Uterus (tissue), 2 donors: Measurements from ENCODE around the gene DGKI.

Experiments used
- CTCF ChIP-seq, 4 experiments: fragments of 200-600 bp in 2 of 4; fragments of 450-650 bp in 2 of 4; sonication (generic) in 2 of 4; IDR thresholded peaks; one replicate each; pipeline ENCODE4 v1.5.1; 2016 to 2019; ENCODE audit warnings: antibody characterized with exemption in 4 of 4, mild to moderate bottlenecking in 2 of 4, moderate library complexity in 1 of 4
- POLR2A ChIP-seq, 2 donors: fragments of 450-650 bp; IDR thresholded peaks; one replicate each; pipeline ENCODE4 v1.6.1; 2016; ENCODE audit warnings: antibody characterized with exemption in 2 of 2, mild to moderate bottlenecking in 1 of 2, moderate library complexity in 1 of 2

- TF ChIP-seq CTCF (IDR thresholded peaks at IDR 0.05) (no peak), POLR2A (IDR thresholded peaks at IDR 0.05) (no peak)
These were observed 86.7 kb downstream of the DGKI start for GRCh38 chr7:137760111-137760510.
